WTC11 (cell line): ENCODE measurements around the gene DRC3. TPM values are rescaled to one million over a fixed set of nuclear protein-coding genes. Genes with fewer than 3 reads are reported as not detected.

Experiments used
- ATAC-seq: fragments of 200-7000 bp; cut with Tn5 transposase; 2 replicates; pipeline ENCODE4 v1.10.0; 2021; ENCODE audit warnings: mild to moderate bottlenecking, moderate library complexity
- CTCF ChIA-PET: fragments of 300-600 bp; sonication (Branson Sonifier 250); formaldehyde crosslinking; loops from one replicate; lab custom pipeline; 2021; ENCODE audit warnings: antibody characterized with exemption; lab: Charles Lee
- POLR2A ChIA-PET: fragments of 350-600 bp; sonication (Branson Sonifier 250); formaldehyde crosslinking; loops from one replicate; lab custom pipeline; 2021; ENCODE audit warnings: antibody characterized with exemption; lab: Charles Lee
- DNase-seq: peaks from one replicate; pipeline ENCODE4 v3.0.0; 2021; ENCODE audit warnings: low spot score
- H3K27ac Mint-ChIP-seq: 2 replicates; pipeline ENCODE4 v1.8.0; 2021; ENCODE audit warnings: mixed read lengths
- H3K27me3 Mint-ChIP-seq: 2 replicates; pipeline ENCODE4 v1.8.0; 2021; ENCODE audit warnings: low read depth, mild to moderate bottlenecking, moderate library complexity, mixed read lengths
- H3K36me3 Mint-ChIP-seq: 2 replicates; pipeline ENCODE4 v1.8.0; 2021; ENCODE audit warnings: mixed read lengths
- H3K4me1 Mint-ChIP-seq: 2 replicates; pipeline ENCODE4 v1.8.0; 2022; ENCODE audit warnings: mixed read lengths
- H3K4me3 Mint-ChIP-seq: 2 replicates; pipeline ENCODE4 v1.8.0; 2021; ENCODE audit warnings: mild to moderate bottlenecking, moderate library complexity, mixed read lengths
- H3K9me3 Mint-ChIP-seq: 2 replicates; pipeline ENCODE4 v1.8.0; 2021; ENCODE audit warnings: mixed read lengths
- ATF1 ChIP-seq: sonication (generic); formaldehyde crosslinking; IDR thresholded peaks from 2 replicates; pipeline ENCODE4 v1.8.1; 2023; ENCODE audit warnings: mild to moderate bottlenecking, moderate library complexity, missing genetic modification reagents
- CREM ChIP-seq: sonication (generic); formaldehyde crosslinking; IDR thresholded peaks from 2 replicates; pipeline ENCODE4 v1.8.1; 2022; ENCODE audit warnings: mild to moderate bottlenecking, missing genetic modification reagents, moderate library complexity
- FOXK1 ChIP-seq: sonication (generic); formaldehyde crosslinking; IDR thresholded peaks from 2 replicates; pipeline ENCODE4 v1.8.0; 2022; ENCODE audit warnings: mild to moderate bottlenecking, moderate library complexity, missing genetic modification reagents
- RELA ChIP-seq: sonication (generic); formaldehyde crosslinking; IDR thresholded peaks from 2 replicates; pipeline ENCODE4 v1.8.1; 2022; ENCODE audit warnings: missing genetic modification reagents, mild to moderate bottlenecking, borderline replicate concordance
- ZNF317 ChIP-seq: sonication (generic); formaldehyde crosslinking; IDR thresholded peaks from 2 replicates; pipeline ENCODE4 v1.8.1; 2023; ENCODE audit warnings: low read depth, mild to moderate bottlenecking, moderate library complexity, missing genetic modification reagents, borderline replicate concordance
- ZNF396 ChIP-seq: fragments of 250-450 bp; sonication (Bioruptor Pico); IDR thresholded peaks from 2 replicates; pipeline ENCODE4 v1.8.0; 2021; ENCODE audit warnings: mild to moderate bottlenecking, moderate library complexity, borderline replicate concordance
- total RNA-seq: library from RNA; stranded (reverse); gene quantifications from 3 replicates; pipeline ENCODE4 v1.2.3, GENCODE V29; 2021
- TF ChIP-seq, protein P1 (sequence below): fragments of 250-450 bp; sonication (Bioruptor Pico); IDR thresholded peaks from 2 replicates; pipeline ENCODE4 v1.9.0; 2021; ENCODE audit warnings: mild to moderate bottlenecking
- TF ChIP-seq, protein P2 (sequence below): sonication (generic); formaldehyde crosslinking; IDR thresholded peaks from 2 replicates; pipeline ENCODE4 v1.8.1; 2023; ENCODE audit warnings: mild to moderate bottlenecking, missing genetic modification reagents, moderate library complexity
- TF ChIP-seq, protein P3 (sequence below): sonication (generic); formaldehyde crosslinking; IDR thresholded peaks from 2 replicates; pipeline ENCODE4 v1.8.1; 2023; ENCODE audit warnings: mild to moderate bottlenecking, missing genetic modification reagents, borderline replicate concordance
- TF ChIP-seq, protein P4 (sequence below): sonication (generic); formaldehyde crosslinking; conservative IDR thresholded peaks from 2 replicates; pipeline ENCODE4 v1.8.1; 2022; ENCODE audit warnings: mild to moderate bottlenecking, missing genetic modification reagents
- TF ChIP-seq, protein P5 (sequence below): sonication (generic); formaldehyde crosslinking; IDR thresholded peaks from 2 replicates; pipeline ENCODE4 v1.8.0; 2022; ENCODE audit warnings: mild to moderate bottlenecking, missing genetic modification reagents

DRC3 gene
- total RNA-seq, 1 experiment from 2014 or later, result 0.42 TPM

DNA sequence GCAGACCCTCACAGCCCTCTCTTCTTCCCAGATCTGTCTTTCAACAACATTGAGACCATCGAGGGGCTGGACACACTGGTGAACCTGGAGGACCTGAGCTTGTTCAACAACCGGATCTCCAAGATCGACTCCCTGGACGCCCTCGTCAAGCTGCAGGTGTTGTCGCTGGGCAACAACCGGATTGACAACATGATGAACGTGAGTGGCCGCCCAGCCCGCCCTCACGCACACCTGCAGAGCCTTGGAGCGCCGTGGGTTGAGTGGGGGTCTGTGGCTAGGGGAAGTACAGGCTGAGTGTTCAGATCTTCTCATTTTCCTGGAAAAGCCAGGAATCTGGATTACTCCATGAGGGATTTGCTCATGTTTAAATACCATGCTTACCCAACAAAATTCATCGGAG, 15.2 kb downstream of the DRC3 start (continued):
- TF ChIP-seq, protein P1, sequence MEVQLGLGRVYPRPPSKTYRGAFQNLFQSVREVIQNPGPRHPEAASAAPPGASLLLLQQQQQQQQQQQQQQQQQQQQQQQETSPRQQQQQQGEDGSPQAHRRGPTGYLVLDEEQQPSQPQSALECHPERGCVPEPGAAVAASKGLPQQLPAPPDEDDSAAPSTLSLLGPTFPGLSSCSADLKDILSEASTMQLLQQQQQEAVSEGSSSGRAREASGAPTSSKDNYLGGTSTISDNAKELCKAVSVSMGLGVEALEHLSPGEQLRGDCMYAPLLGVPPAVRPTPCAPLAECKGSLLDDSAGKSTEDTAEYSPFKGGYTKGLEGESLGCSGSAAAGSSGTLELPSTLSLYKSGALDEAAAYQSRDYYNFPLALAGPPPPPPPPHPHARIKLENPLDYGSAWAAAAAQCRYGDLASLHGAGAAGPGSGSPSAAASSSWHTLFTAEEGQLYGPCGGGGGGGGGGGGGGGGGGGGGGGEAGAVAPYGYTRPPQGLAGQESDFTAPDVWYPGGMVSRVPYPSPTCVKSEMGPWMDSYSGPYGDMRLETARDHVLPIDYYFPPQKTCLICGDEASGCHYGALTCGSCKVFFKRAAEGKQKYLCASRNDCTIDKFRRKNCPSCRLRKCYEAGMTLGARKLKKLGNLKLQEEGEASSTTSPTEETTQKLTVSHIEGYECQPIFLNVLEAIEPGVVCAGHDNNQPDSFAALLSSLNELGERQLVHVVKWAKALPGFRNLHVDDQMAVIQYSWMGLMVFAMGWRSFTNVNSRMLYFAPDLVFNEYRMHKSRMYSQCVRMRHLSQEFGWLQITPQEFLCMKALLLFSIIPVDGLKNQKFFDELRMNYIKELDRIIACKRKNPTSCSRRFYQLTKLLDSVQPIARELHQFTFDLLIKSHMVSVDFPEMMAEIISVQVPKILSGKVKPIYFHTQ (CRISPR knock-in tag), result no peak

DNA sequence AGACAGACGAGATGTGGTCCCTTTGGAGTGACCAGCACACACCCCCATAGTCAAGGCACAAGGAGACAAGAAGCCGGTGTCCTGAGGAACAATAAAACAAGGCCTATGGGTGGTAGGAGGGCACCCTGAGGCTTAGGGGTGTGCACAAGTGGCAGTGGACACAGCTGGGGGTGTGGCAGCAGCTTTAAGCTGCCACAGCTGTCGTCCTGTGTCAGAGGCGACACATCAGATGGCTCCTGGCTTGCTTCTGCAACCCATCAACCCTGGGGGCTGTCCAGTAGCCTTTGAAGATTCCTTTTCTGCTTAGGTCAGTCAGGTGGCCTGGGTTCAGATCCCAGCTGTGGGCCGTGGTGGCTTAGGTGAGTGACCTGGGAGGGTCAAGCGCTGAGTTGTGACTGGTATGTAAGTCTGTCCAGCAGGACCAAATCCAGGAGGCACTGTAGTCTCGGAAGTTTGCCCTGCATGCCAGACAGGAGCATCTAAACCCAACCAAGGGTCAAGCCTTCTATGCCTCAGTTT, 15.8 kb downstream of the DRC3 start:
- H3K9me3 Mint-ChIP-seq, result no peaks in the 10 kb centered on the region
- ATAC-seq (no peak), DNase-seq (no peak)
- no peak for TF ChIP-seq FOXK1 (CRISPR knock-in tag)
- TF ChIP-seq, protein P2, sequence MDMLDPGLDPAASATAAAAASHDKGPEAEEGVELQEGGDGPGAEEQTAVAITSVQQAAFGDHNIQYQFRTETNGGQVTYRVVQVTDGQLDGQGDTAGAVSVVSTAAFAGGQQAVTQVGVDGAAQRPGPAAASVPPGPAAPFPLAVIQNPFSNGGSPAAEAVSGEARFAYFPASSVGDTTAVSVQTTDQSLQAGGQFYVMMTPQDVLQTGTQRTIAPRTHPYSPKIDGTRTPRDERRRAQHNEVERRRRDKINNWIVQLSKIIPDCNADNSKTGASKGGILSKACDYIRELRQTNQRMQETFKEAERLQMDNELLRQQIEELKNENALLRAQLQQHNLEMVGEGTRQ (CRISPR knock-in tag), result no peak
- TF ChIP-seq, protein P3, sequence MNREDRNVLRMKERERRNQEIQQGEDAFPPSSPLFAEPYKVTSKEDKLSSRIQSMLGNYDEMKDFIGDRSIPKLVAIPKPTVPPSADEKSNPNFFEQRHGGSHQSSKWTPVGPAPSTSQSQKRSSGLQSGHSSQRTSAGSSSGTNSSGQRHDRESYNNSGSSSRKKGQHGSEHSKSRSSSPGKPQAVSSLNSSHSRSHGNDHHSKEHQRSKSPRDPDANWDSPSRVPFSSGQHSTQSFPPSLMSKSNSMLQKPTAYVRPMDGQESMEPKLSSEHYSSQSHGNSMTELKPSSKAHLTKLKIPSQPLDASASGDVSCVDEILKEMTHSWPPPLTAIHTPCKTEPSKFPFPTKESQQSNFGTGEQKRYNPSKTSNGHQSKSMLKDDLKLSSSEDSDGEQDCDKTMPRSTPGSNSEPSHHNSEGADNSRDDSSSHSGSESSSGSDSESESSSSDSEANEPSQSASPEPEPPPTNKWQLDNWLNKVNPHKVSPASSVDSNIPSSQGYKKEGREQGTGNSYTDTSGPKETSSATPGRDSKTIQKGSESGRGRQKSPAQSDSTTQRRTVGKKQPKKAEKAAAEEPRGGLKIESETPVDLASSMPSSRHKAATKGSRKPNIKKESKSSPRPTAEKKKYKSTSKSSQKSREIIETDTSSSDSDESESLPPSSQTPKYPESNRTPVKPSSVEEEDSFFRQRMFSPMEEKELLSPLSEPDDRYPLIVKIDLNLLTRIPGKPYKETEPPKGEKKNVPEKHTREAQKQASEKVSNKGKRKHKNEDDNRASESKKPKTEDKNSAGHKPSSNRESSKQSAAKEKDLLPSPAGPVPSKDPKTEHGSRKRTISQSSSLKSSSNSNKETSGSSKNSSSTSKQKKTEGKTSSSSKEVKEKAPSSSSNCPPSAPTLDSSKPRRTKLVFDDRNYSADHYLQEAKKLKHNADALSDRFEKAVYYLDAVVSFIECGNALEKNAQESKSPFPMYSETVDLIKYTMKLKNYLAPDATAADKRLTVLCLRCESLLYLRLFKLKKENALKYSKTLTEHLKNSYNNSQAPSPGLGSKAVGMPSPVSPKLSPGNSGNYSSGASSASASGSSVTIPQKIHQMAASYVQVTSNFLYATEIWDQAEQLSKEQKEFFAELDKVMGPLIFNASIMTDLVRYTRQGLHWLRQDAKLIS (CRISPR knock-in tag), result no peak
- no peak for TF ChIP-seq ATF1
- TF ChIP-seq, protein P1 (CRISPR knock-in tag), result no peak
- TF ChIP-seq ZNF396 (CRISPR knock-in tag), result no peak
- TF ChIP-seq ZNF317 (CRISPR knock-in tag), result no peak
- no peak for TF ChIP-seq RELA (CRISPR knock-in tag)
- TF ChIP-seq, protein P4, sequence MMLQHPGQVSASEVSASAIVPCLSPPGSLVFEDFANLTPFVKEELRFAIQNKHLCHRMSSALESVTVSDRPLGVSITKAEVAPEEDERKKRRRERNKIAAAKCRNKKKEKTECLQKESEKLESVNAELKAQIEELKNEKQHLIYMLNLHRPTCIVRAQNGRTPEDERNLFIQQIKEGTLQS (CRISPR knock-in tag), result no peak
- TF ChIP-seq, protein P5, sequence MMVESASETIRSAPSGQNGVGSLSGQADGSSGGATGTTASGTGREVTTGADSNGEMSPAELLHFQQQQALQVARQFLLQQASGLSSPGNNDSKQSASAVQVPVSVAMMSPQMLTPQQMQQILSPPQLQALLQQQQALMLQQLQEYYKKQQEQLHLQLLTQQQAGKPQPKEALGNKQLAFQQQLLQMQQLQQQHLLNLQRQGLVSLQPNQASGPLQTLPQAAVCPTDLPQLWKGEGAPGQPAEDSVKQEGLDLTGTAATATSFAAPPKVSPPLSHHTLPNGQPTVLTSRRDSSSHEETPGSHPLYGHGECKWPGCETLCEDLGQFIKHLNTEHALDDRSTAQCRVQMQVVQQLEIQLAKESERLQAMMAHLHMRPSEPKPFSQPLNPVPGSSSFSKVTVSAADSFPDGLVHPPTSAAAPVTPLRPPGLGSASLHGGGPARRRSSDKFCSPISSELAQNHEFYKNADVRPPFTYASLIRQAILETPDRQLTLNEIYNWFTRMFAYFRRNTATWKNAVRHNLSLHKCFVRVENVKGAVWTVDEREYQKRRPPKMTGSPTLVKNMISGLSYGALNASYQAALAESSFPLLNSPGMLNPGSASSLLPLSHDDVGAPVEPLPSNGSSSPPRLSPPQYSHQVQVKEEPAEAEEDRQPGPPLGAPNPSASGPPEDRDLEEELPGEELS (CRISPR knock-in tag), result no peak
- TF ChIP-seq CREM (CRISPR knock-in tag), result no peak
- no peak overlapping the region for H3K27ac Mint-ChIP-seq
- CTCF ChIA-PET, result interaction anchor here (1.2 to 2.1 kb wide), 3 partner anchors 19 to 129 kb away, joined by 3 to 9 read pairs (median 3); no protein-coding TSS in a partner anchor
- no peaks in the 10 kb centered on the region for H3K4me1 Mint-ChIP-seq
- no peaks in the 10 kb centered on the region for H3K36me3 Mint-ChIP-seq
- POLR2A ChIA-PET, result no interaction called here
- H3K4me3 Mint-ChIP-seq, result no peak overlapping the region
- H3K27me3 Mint-ChIP-seq, result no peaks in the 10 kb centered on the region
